ENCODE data around the gene ZNF516.
A peak's percentile ranks its signal among the peaks of the same experiment; 100 is the strongest.

The ZNF516 gene

GRCh38 chr18:76499021-76499420 lies 4.0 kb upstream of the ZNF516 start:
- H3K9me3 Mint-ChIP-seq, result no peaks in the 10 kb centered on the region
- no peaks in the 10 kb centered on the region for H3K36me3 Mint-ChIP-seq (ENCODE audit: low read depth)
- H3K27ac Mint-ChIP-seq, result no peak overlapping the region
- no peak overlapping the region for H3K4me3 Mint-ChIP-seq
- peaks cover 30% of the 10 kb centered on the region for H3K27me3 Mint-ChIP-seq
- no peak for DNase-seq
- H3K4me1 Mint-ChIP-seq (ENCODE audit: low read depth), result peaks cover 13% of the 10 kb centered on the region

- DNase-seq, result no peak
- peaks cover 39% of the 10 kb centered on the region for H3K27me3 Mint-ChIP-seq
- no peak overlapping the region for H3K4me3 Mint-ChIP-seq
Observed at GRCh38 chr18:76498064-76498463, 3.0 kb upstream of the ZNF516 start.

GRCh38 chr18:76497021-76497420 lies 2.0 kb upstream of the ZNF516 start:
- Mint-ChIP-seq H3K4me3 (no peak overlapping the region), H3K36me3 (ENCODE audit: low read depth) (peaks cover 4% of the 10 kb centered on the region), H3K27me3 (peaks cover 49% of the 10 kb centered on the region), H3K4me1 (ENCODE audit: low read depth) (peaks cover 29% of the 10 kb centered on the region), H3K9me3 (no peaks in the 10 kb centered on the region), H3K27ac (no peak overlapping the region)
- DNase-seq, result no peak

More at GRCh38 chr18:76498064-76498463, 3.0 kb upstream of the ZNF516 start:
- H3K36me3 Mint-ChIP-seq (ENCODE audit: low read depth), result no peaks in the 10 kb centered on the region
- H3K9me3 Mint-ChIP-seq, result no peaks in the 10 kb centered on the region
- peaks cover 21% of the 10 kb centered on the region for H3K4me1 Mint-ChIP-seq (ENCODE audit: low read depth)
- no peak overlapping the region for H3K27ac Mint-ChIP-seq

- Mint-ChIP-seq H3K27ac (peak overlapping the region; percentile 59), H3K36me3 (ENCODE audit: low read depth) (peaks cover 5% of the 10 kb centered on the region), H3K4me1 (ENCODE audit: low read depth) (peaks cover 31% of the 10 kb centered on the region), H3K9me3 (no peaks in the 10 kb centered on the region), H3K27me3 (peaks cover 49% of the 10 kb centered on the region), H3K4me3 (peak overlapping the region; percentile 73)
- peak; percentile 58 for DNase-seq
Observed at GRCh38 chr18:76496194-76496890, 1.3 kb upstream of the ZNF516 start.

GRCh38 chr18:76495435-76496193 lies 572 bp upstream of the ZNF516 start:
- peak overlapping the region; percentile 82 for H3K4me3 Mint-ChIP-seq
- peak overlapping the region; percentile 76 for H3K27ac Mint-ChIP-seq
- DNase-seq, result peak; percentile 59
- no peaks in the 10 kb centered on the region for H3K9me3 Mint-ChIP-seq
- H3K4me1 Mint-ChIP-seq (ENCODE audit: low read depth), result peaks cover 34% of the 10 kb centered on the region
- peaks cover 53% of the 10 kb centered on the region for H3K27me3 Mint-ChIP-seq
- H3K36me3 Mint-ChIP-seq (ENCODE audit: low read depth), result peaks cover 7% of the 10 kb centered on the region

- peaks cover 58% of the 10 kb centered on the region for H3K27me3 Mint-ChIP-seq
Observed at GRCh38 chr18:76494231-76495005, 624 bp downstream of the ZNF516 start.

GRCh38 chr18:76493213-76494161 lies 1.6 kb downstream of the ZNF516 start:
- Mint-ChIP-seq H3K4me1 (ENCODE audit: low read depth) (peaks cover 48% of the 10 kb centered on the region), H3K9me3 (no peaks in the 10 kb centered on the region), H3K36me3 (ENCODE audit: low read depth) (peaks cover 8% of the 10 kb centered on the region), H3K27me3 (peaks cover 58% of the 10 kb centered on the region), H3K4me3 (peak overlapping the region; percentile 88), H3K27ac (peak overlapping the region; percentile 90)
- DNase-seq, result no peak

More at GRCh38 chr18:76494231-76495005, 624 bp downstream of the ZNF516 start:
- peak; percentile 41 for DNase-seq
- Mint-ChIP-seq H3K36me3 (ENCODE audit: low read depth) (peaks cover 8% of the 10 kb centered on the region), H3K9me3 (no peaks in the 10 kb centered on the region), H3K27ac (no peak overlapping the region), H3K4me1 (ENCODE audit: low read depth) (peaks cover 46% of the 10 kb centered on the region), H3K4me3 (peak overlapping the region; percentile 88)

GRCh38 chr18:76492669-76493212 lies 2.3 kb downstream of the ZNF516 start:
- peak; percentile 100 for DNase-seq
- no peaks in the 10 kb centered on the region for H3K9me3 Mint-ChIP-seq
- peaks cover 8% of the 10 kb centered on the region for H3K36me3 Mint-ChIP-seq (ENCODE audit: low read depth)
- peaks cover 48% of the 10 kb centered on the region for H3K4me1 Mint-ChIP-seq (ENCODE audit: low read depth)
- peaks cover 58% of the 10 kb centered on the region for H3K27me3 Mint-ChIP-seq
- H3K27ac Mint-ChIP-seq, result peak overlapping the region; percentile 90
- peak overlapping the region; percentile 88 for H3K4me3 Mint-ChIP-seq

GRCh38 chr18:76491776-76492668 lies 3.0 kb downstream of the ZNF516 start:
- H3K9me3 Mint-ChIP-seq, result no peaks in the 10 kb centered on the region
- peaks cover 8% of the 10 kb centered on the region for H3K36me3 Mint-ChIP-seq (ENCODE audit: low read depth)
- H3K4me3 Mint-ChIP-seq, result peak overlapping the region; percentile 88
- H3K27me3 Mint-ChIP-seq, result peaks cover 51% of the 10 kb centered on the region
- H3K4me1 Mint-ChIP-seq (ENCODE audit: low read depth), result peaks cover 49% of the 10 kb centered on the region
- DNase-seq, result peak; percentile 70
- peak overlapping the region; percentile 90 for H3K27ac Mint-ChIP-seq

- H3K27me3 Mint-ChIP-seq, result peaks cover 45% of the 10 kb centered on the region
- H3K9me3 Mint-ChIP-seq, result no peaks in the 10 kb centered on the region
- H3K36me3 Mint-ChIP-seq (ENCODE audit: low read depth), result peaks cover 8% of the 10 kb centered on the region
- peak overlapping the region; percentile 88 for H3K4me3 Mint-ChIP-seq
- H3K27ac Mint-ChIP-seq, result no peak overlapping the region
- H3K4me1 Mint-ChIP-seq (ENCODE audit: low read depth), result peaks cover 54% of the 10 kb centered on the region
- peak; percentile 75 for DNase-seq
Observed at GRCh38 chr18:76491473-76491775, 3.6 kb downstream of the ZNF516 start.

GRCh38 chr18:76490670-76491472 lies 4.2 kb downstream of the ZNF516 start:
- no peaks in the 10 kb centered on the region for H3K9me3 Mint-ChIP-seq
- H3K4me3 Mint-ChIP-seq, result peak overlapping the region; percentile 83
- H3K4me1 Mint-ChIP-seq (ENCODE audit: low read depth), result peaks cover 52% of the 10 kb centered on the region
- DNase-seq, result peak; percentile 61
- peak overlapping the region; percentile 79 for H3K27ac Mint-ChIP-seq
- peaks cover 8% of the 10 kb centered on the region for H3K36me3 Mint-ChIP-seq (ENCODE audit: low read depth)
- peaks cover 42% of the 10 kb centered on the region for H3K27me3 Mint-ChIP-seq

GRCh38 chr18:76490033-76490432 lies 5.0 kb downstream of the ZNF516 start:
- Mint-ChIP-seq H3K4me3 (peak overlapping the region; percentile 83), H3K4me1 (ENCODE audit: low read depth) (peaks cover 46% of the 10 kb centered on the region), H3K27me3 (peaks cover 36% of the 10 kb centered on the region)

More at GRCh38 chr18:76490033-76490432, 5.0 kb downstream of the ZNF516 start:
- Mint-ChIP-seq H3K36me3 (ENCODE audit: low read depth) (peaks cover 8% of the 10 kb centered on the region), H3K9me3 (no peaks in the 10 kb centered on the region), H3K27ac (no peak overlapping the region)
- no peak for DNase-seq

Measured in activated T-cell treated with anti-CD3 and anti-CD28 coated beads, Interleukin-2, amount 50 U/mL, for 24 hours (primary cell).